ENCODE results near the gene CEP350.

DNA sequence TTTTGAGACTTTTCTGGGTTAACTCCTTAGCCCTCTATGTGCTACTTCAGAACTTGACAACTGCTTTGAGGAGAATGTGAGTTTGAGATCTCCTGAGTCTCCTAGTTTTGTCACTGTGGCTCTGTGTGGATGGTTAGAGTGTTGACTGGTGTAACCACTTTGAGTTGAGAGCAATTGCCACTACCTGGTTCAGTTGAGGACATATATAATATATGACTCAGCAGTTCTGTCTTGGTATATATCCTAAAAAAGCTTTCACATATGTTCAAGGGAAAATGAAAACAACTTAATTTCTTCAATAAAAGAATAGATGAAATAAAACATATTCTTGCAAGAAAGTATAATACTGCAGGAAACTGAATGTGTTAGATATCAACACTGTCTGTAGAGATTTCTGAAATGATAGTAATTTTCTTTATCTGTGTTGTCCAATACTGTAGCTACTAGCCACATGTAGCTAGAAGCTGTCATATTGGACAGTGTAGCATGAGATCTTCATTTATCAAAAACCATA lies 103.3 kb downstream of the CEP350 start:
- TF ChIP-seq POLR2A (IDR thresholded peaks at IDR 0.05) = no peak
- TF ChIP-seq, protein P1, sequence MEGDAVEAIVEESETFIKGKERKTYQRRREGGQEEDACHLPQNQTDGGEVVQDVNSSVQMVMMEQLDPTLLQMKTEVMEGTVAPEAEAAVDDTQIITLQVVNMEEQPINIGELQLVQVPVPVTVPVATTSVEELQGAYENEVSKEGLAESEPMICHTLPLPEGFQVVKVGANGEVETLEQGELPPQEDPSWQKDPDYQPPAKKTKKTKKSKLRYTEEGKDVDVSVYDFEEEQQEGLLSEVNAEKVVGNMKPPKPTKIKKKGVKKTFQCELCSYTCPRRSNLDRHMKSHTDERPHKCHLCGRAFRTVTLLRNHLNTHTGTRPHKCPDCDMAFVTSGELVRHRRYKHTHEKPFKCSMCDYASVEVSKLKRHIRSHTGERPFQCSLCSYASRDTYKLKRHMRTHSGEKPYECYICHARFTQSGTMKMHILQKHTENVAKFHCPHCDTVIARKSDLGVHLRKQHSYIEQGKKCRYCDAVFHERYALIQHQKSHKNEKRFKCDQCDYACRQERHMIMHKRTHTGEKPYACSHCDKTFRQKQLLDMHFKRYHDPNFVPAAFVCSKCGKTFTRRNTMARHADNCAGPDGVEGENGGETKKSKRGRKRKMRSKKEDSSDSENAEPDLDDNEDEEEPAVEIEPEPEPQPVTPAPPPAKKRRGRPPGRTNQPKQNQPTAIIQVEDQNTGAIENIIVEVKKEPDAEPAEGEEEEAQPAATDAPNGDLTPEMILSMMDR (IDR thresholded peaks at IDR 0.05) = no peak

All from body of pancreas (tissue), 4 donors.